ENCODE data around the gene CD151. TPM values are rescaled to one million over a fixed set of nuclear protein-coding genes. Genes with fewer than 3 reads are reported as not detected.

Gene CD151
- total RNA-seq, 1 experiment from 2014 or later: 127 TPM

GRCh38 chr11:863023-863909, 30.5 kb downstream of the CD151 start:
- peaks cover 15% of the 10 kb centered on the region for H3K4me1 ChIP-seq (ENCODE audit: insufficient read depth, low read length, poor library complexity, severe bottlenecking)
- H3K36me3 ChIP-seq (ENCODE audit: insufficient read depth, low read length, poor library complexity, severe bottlenecking): no peaks in the 10 kb centered on the region
- CTCF ChIA-PET: no interaction called here
- no peaks in the 10 kb centered on the region for H3K27me3 ChIP-seq (replicated peaks; ENCODE audit: insufficient read depth, low read depth, low read length, poor library complexity)
- DNase-seq (ENCODE audit: low spot score): no peak
- POLR2A ChIA-PET (ENCODE audit: low non-redundant PET): no interaction called here
- no peak overlapping the region for H3K4me3 ChIP-seq (ENCODE audit: low read depth, low read length, poor library complexity, severe bottlenecking)
- intact Hi-C loops (cut with micrococcal nuclease; ENCODE audit: unreplicated experiment): no loop called here
- H3K9me3 ChIP-seq (ENCODE audit: low read depth, low read length, poor library complexity, severe bottlenecking): no peaks in the 10 kb centered on the region
- H3K27ac ChIP-seq (ENCODE audit: low read depth, low read length, poor library complexity, severe bottlenecking): no peak overlapping the region
- no peak for TF ChIP-seq CTCF (conservative IDR thresholded peaks at IDR 0.05; ENCODE audit: low read depth, low read length)
- TF ChIP-seq EZH2 (IDR thresholded peaks at IDR 0.05; ENCODE audit: borderline replicate concordance, low read depth, low read length, poor library complexity, severe bottlenecking): no peak
- BruUV-seq (replicated peaks): no TSS peak

GRCh38 chr11:863910-864827, 31.4 kb downstream of the CD151 start:
- DNase-seq (ENCODE audit: low spot score): no peak

More at GRCh38 chr11:863910-864827, 31.4 kb downstream of the CD151 start:
- CTCF ChIA-PET: no interaction called here
- intact Hi-C loops (cut with micrococcal nuclease; ENCODE audit: unreplicated experiment): no loop called here
- peaks cover 15% of the 10 kb centered on the region for H3K4me1 ChIP-seq (ENCODE audit: insufficient read depth, low read length, poor library complexity, severe bottlenecking)
- BruUV-seq (replicated peaks): no TSS peak
- no peak overlapping the region for H3K4me3 ChIP-seq (ENCODE audit: low read depth, low read length, poor library complexity, severe bottlenecking)
- H3K27me3 ChIP-seq (replicated peaks; ENCODE audit: insufficient read depth, low read depth, low read length, poor library complexity): no peaks in the 10 kb centered on the region
- H3K9me3 ChIP-seq (ENCODE audit: low read depth, low read length, poor library complexity, severe bottlenecking): no peaks in the 10 kb centered on the region
- POLR2A ChIA-PET (ENCODE audit: low non-redundant PET): no interaction called here
- H3K27ac ChIP-seq (ENCODE audit: low read depth, low read length, poor library complexity, severe bottlenecking): no peak overlapping the region
- no peaks in the 10 kb centered on the region for H3K36me3 ChIP-seq (ENCODE audit: insufficient read depth, low read length, poor library complexity, severe bottlenecking)
- no peak for TF ChIP-seq EZH2 (IDR thresholded peaks at IDR 0.05; ENCODE audit: borderline replicate concordance, low read depth, low read length, poor library complexity, severe bottlenecking)
- TF ChIP-seq CTCF (conservative IDR thresholded peaks at IDR 0.05; ENCODE audit: low read depth, low read length): no peak
